H1 (cell line): ENCODE results near the gene ANKMY2. TPM values are rescaled to one million over a fixed set of nuclear protein-coding genes. Genes with fewer than 3 reads are reported as not detected.

ENCODE experiments used
- CTCF ChIA-PET: fragments of 300-600 bp; sonication (Branson Sonifier 250); formaldehyde crosslinking; loops from one replicate; lab custom pipeline; 2021; ENCODE audit not compliant: partially characterized antibody; lab: Charles Lee
- POLR2A ChIA-PET: fragments of 300-600 bp; sonication (Branson Sonifier 250); formaldehyde crosslinking; loops from one replicate; lab custom pipeline; 2021; ENCODE audit warnings: inconsistent platforms; ENCODE audit not compliant: partially characterized antibody; lab: Charles Lee
- DNase-seq, 2 experiments: peaks; one replicate each; pipeline versions ENCODE4 v3.0.0 to v3.0.0-alpha.2; 2010 to 2022; ENCODE audit warnings: low spot score in 2 of 2, low read depth in 1 of 2, mixed read lengths in 1 of 2
- FAIRE-seq: peaks from 2 replicates; lab custom pipeline; 2011; peaks lifted over from hg19 to GRCh38; lab: Jason Lieb, UNC
- H2AFZ ChIP-seq: 2 replicates; pipeline ENCODE4 v1.8.1; 2012; ENCODE audit warnings: low read length, inconsistent platforms
- H2AK5ac ChIP-seq: 2 replicates; pipeline ENCODE4 v1.6.1; 2013; ENCODE audit warnings: low read depth, low read length
- H2BK120ac ChIP-seq: replicated peaks from 2 replicates; pipeline ENCODE3; 2013; ENCODE audit warnings: low read depth, low read length, inconsistent platforms
- H2BK12ac ChIP-seq: 2 replicates; pipeline ENCODE4 v1.6.1; 2013; ENCODE audit warnings: low read depth, low read length
- H2BK15ac ChIP-seq: 2 replicates; pipeline ENCODE4 v1.6.1; 2013; ENCODE audit warnings: low read length
- H2BK20ac ChIP-seq: 2 replicates; pipeline ENCODE4 v1.6.1; 2013; ENCODE audit warnings: low read length
- H2BK5ac ChIP-seq: 2 replicates; pipeline ENCODE4 v1.6.1; 2013; ENCODE audit warnings: low read depth, low read length
- H3K14ac ChIP-seq: 2 replicates; pipeline ENCODE4 v1.6.1; 2013; ENCODE audit warnings: inconsistent platforms; ENCODE audit not compliant: insufficient read length
- H3K18ac ChIP-seq: 2 replicates; pipeline ENCODE4 v1.6.1; 2013; ENCODE audit warnings: low read length; ENCODE audit errors: extremely low read depth
- H3K23ac ChIP-seq: 2 replicates; pipeline ENCODE4 v1.6.1; 2013; ENCODE audit warnings: inconsistent platforms; ENCODE audit not compliant: insufficient read length
- H3K23me2 ChIP-seq: 2 replicates; pipeline ENCODE4 v1.6.1; 2013; ENCODE audit warnings: low read depth, low read length
- H3K27ac ChIP-seq: 2 replicates; pipeline ENCODE4 v1.6.1; 2011; ENCODE audit warnings: low read depth, low read length, inconsistent platforms
- H3K27me3 ChIP-seq, 4 experiments: replicated peaks in 1 of 4; 1 replicate in 1 of 4; 2 replicates in 3 of 4; pipeline versions ENCODE4 v1.6.1 to v1.8.1; 2011 to 2013; ENCODE audit warnings: low read length in 3 of 4, mild to moderate bottlenecking in 3 of 4, inconsistent platforms in 2 of 4, mixed read lengths in 2 of 4, moderate library complexity in 1 of 4; ENCODE audit not compliant: control insufficient read depth in 3 of 4, insufficient read depth in 3 of 4; ENCODE audit errors: extremely low read depth in 1 of 4
- H3K36me3 ChIP-seq, 4 experiments: 2 replicates each; pipeline versions ENCODE4 v1.6.1 to v1.8.1; 2011 to 2013; ENCODE audit warnings: mild to moderate bottlenecking in 4 of 4, low read length in 3 of 4, moderate library complexity in 2 of 4, control low read depth in 1 of 4, inconsistent platforms in 1 of 4; ENCODE audit not compliant: insufficient read depth in 4 of 4, control insufficient read depth in 2 of 4
- H3K4ac ChIP-seq: replicated peaks from 2 replicates; pipeline ENCODE3; 2013; ENCODE audit warnings: low read length, low read depth, mixed read lengths, inconsistent platforms; ENCODE audit not compliant: insufficient read length
- H3K4me1 ChIP-seq, 4 experiments: replicated peaks in 1 of 4; 1 replicate in 1 of 4; 2 replicates in 3 of 4; pipeline versions ENCODE4 v1.6.1 to v1.8.1; 2011 to 2013; ENCODE audit warnings: low read length in 3 of 4, inconsistent platforms in 2 of 4, mixed read lengths in 1 of 4; ENCODE audit not compliant: insufficient read depth in 4 of 4, control insufficient read depth in 3 of 4
- H3K4me2 ChIP-seq, 2 experiments: 2 replicates each; pipeline versions ENCODE4 v1.6.1 to v1.8.1; 2011 to 2013; ENCODE audit warnings: low read depth in 2 of 2, low read length in 2 of 2, control low read depth in 1 of 2, inconsistent platforms in 1 of 2, mild to moderate bottlenecking in 1 of 2; ENCODE audit not compliant: insufficient read depth in 1 of 2
- H3K4me3 ChIP-seq, 4 experiments: fragments of 200-600, 300-600 bp in 1 of 4; sonication (generic), shearing (Covaris generic), sonication (Bioruptor Twin) in 1 of 4; 2 replicates each; pipeline versions ENCODE4 v1.5.1 to v1.8.1; 2011 to 2016; ENCODE audit warnings: low read length in 4 of 4, low read depth in 3 of 4, control low read depth in 2 of 4, inconsistent platforms in 2 of 4, mild to moderate bottlenecking in 2 of 4, mixed read lengths in 1 of 4, moderate library complexity in 1 of 4; ENCODE audit not compliant: insufficient read depth in 2 of 4; ENCODE audit errors: extremely low read depth in 1 of 4
- H3K56ac ChIP-seq: replicated peaks from 2 replicates; pipeline ENCODE3; 2013; ENCODE audit warnings: low read depth, mild to moderate bottlenecking, mixed read lengths, low read length, inconsistent platforms; ENCODE audit not compliant: insufficient read length
- H3K79me1 ChIP-seq: 2 replicates; pipeline ENCODE4 v1.6.1; 2013; ENCODE audit warnings: low read depth, low read length, control low read depth
- H3K79me2 ChIP-seq, 2 experiments: 2 replicates each; pipeline versions ENCODE4 v1.6.1 to v1.8.1; 2012 to 2013; ENCODE audit warnings: low read length in 2 of 2, mild to moderate bottlenecking in 2 of 2, inconsistent platforms in 1 of 2; ENCODE audit not compliant: insufficient read depth in 2 of 2, control insufficient read depth in 1 of 2
- H3K9ac ChIP-seq, 4 experiments: replicated peaks in 1 of 4; 1 replicate in 1 of 4; 2 replicates in 3 of 4; pipeline versions ENCODE4 v1.6.1 to v1.8.1; 2011 to 2013; ENCODE audit warnings: low read depth in 3 of 4, low read length in 3 of 4, control low read depth in 2 of 4, mild to moderate bottlenecking in 2 of 4, moderate library complexity in 2 of 4, inconsistent platforms in 1 of 4; ENCODE audit errors: extremely low read depth in 1 of 4
- H3K9me3 ChIP-seq, 2 experiments: 2 replicates each; pipeline versions ENCODE4 v1.6.1 to v1.8.1; 2012 to 2013; ENCODE audit warnings: mild to moderate bottlenecking in 2 of 2, moderate library complexity in 2 of 2, control low read depth in 1 of 2, inconsistent platforms in 1 of 2, low read depth in 1 of 2, low read length in 1 of 2, mixed read lengths in 1 of 2; ENCODE audit not compliant: insufficient read depth in 2 of 2
- H4K20me1 ChIP-seq, 2 experiments: replicated peaks in 1 of 2; 2 replicates each; pipeline versions ENCODE3 to v1.8.1; 2011 to 2013; ENCODE audit warnings: inconsistent platforms in 2 of 2, low read length in 2 of 2, mild to moderate bottlenecking in 1 of 2; ENCODE audit not compliant: insufficient read depth in 2 of 2, control insufficient read depth in 1 of 2
- H4K5ac ChIP-seq: 2 replicates; pipeline ENCODE4 v1.6.1; 2013; ENCODE audit warnings: low read length, low read depth, mixed read lengths, inconsistent platforms; ENCODE audit not compliant: insufficient read length
- H4K8ac ChIP-seq: 2 replicates; pipeline ENCODE4 v1.8.0; 2013; ENCODE audit warnings: mild to moderate bottlenecking, moderate library complexity, low read length, inconsistent platforms; ENCODE audit not compliant: insufficient read depth; ENCODE audit errors: extremely low read depth
- H4K91ac ChIP-seq: replicated peaks from 2 replicates; pipeline ENCODE3; 2013; ENCODE audit warnings: low read length, mixed read lengths, inconsistent platforms; ENCODE audit not compliant: insufficient read length
- WGBS, 2 experiments: shearing (Covaris generic) in 1 of 2; methylation state at CpG; one replicate each; pipeline versions ENCODE4 v1.1.6 to v1.1.7; 2013 to 2015; ENCODE audit warnings: low lambda C conversion rate in 2 of 2, mixed read lengths in 2 of 2, inconsistent platforms in 1 of 2, low coverage in 1 of 2, missing lambda C conversion rate in 1 of 2; ENCODE audit not compliant: insufficient replicate concordance in 2 of 2, insufficient coverage in 1 of 2, insufficient read length in 1 of 2; ENCODE audit errors: extremely low coverage in 1 of 2, missing lambda C conversion rate in 1 of 2; 5-methylcytosine and 5-hydroxymethylcytosine counted together
- polyA plus RNA-seq, 7 experiments: library from polyadenylated mRNA; depleted of rRNA in 3 of 7; stranded (reverse) in 5 of 7; unstranded in 2 of 7; fragments of >200 nt in 5 of 7; fragments of 200-250 nt in 2 of 7; gene quantifications; 1 replicate in 5 of 7; 2 replicates in 1 of 7; 4 replicates in 1 of 7; pipeline versions ENCODE4 v1.2.1 to v1.2.3, GENCODE V29; 2011 to 2013; ENCODE audit warnings: missing spikeins in 2 of 7, mixed read lengths in 2 of 7
- total RNA-seq: library from RNA; stranded (reverse); fragmentation: NEBNext Ultra II Directional; extraction: Animal tissue kit (Norgen Biotek cat#: 25700); gene quantifications from 2 replicates; pipeline ENCODE4 v1.2.1, GENCODE V29; 2021

ANKMY2 gene
- total and polyA plus RNA-seq, 2 of the 8 experiments (the other 6 are each of a cell fraction or from before 2014, with no cell fraction given) = 5.2 to 9.3 TPM

DNA sequence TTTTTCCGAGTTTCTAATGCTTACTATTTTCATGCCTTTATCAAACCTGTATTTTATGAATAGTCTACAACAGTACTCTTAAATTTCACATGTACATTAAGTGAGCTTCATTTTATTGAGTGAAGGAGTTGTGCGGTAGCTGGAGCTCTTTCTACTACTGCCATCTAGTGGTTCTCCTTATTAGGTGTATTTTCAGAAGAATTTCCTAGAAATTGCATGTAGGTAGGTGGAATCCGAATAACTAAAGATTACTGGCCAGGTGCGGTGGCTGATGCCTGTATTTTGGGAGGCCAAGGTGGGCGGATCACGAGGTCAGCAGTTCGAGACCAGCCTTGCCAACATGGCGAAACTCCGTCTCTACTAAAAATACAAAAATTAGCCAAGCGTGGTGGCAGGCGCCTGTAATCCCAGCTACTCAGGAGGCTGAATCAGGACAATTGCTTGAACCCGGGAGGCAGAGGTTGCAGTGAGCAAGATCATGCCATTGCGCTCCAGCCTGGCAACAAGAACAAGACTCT, 80.6 kb downstream of the ANKMY2 start:
- H3K4ac ChIP-seq = no peak overlapping the region
- no peak overlapping the region for H3K23ac ChIP-seq
- H2BK5ac ChIP-seq = no peak overlapping the region
- CTCF ChIA-PET = interaction anchor here (0.6 to 2.6 kb wide), 45 partner anchors 10 to 781 kb away, joined by 3 to 54 read pairs (median 4); partner anchors contain the start of gene CRPPA
- no peaks in the 10 kb centered on the region for H3K27me3 ChIP-seq
- no peak overlapping the region for H4K5ac ChIP-seq
- no peak overlapping the region for H2BK15ac ChIP-seq
- no peak overlapping the region for H3K9ac ChIP-seq
- POLR2A ChIA-PET = interaction anchor here (0.7 to 1.1 kb wide), 3 partner anchors 132 to 1054 kb away, joined by 3 to 5 read pairs (median 3); no protein-coding TSS in a partner anchor
- H2AFZ ChIP-seq = no peak overlapping the region
- H3K4me2 ChIP-seq = no peak overlapping the region
- H3K79me1 ChIP-seq = no peaks in the 10 kb centered on the region
- H4K20me1 ChIP-seq = no peaks in the 10 kb centered on the region
- DNase-seq (no peak), FAIRE-seq (peak; percentile 86)
- H3K79me2 ChIP-seq = no peaks in the 10 kb centered on the region
- no peak overlapping the region for H2BK120ac ChIP-seq
- H4K91ac ChIP-seq = no peak overlapping the region
- no peak overlapping the region for H3K27ac ChIP-seq
- no peaks in the 10 kb centered on the region for H3K4me1 ChIP-seq
- WGBS, 2 experiments = 45% methylated on average over 13 of the region's 13 CpGs; no CpG with 5 or more reads in 1 of the 2 experiments
- no peak overlapping the region for H2BK20ac ChIP-seq
- no peaks in the 10 kb centered on the region for H3K36me3 ChIP-seq
- no peaks in the 10 kb centered on the region for H3K23me2 ChIP-seq
- no peaks in the 10 kb centered on the region for H3K9me3 ChIP-seq
- H2AK5ac ChIP-seq = no peak overlapping the region
- H4K8ac ChIP-seq = no peak overlapping the region
- no peak overlapping the region for H2BK12ac ChIP-seq
- no peak overlapping the region for H3K14ac ChIP-seq
- H3K18ac ChIP-seq = no peak overlapping the region
- no peak overlapping the region for H3K4me3 ChIP-seq
- no peak overlapping the region for H3K56ac ChIP-seq
